K562 (cell line): ENCODE results near the gene TERC. TPM values are rescaled to one million over a fixed set of nuclear protein-coding genes. Genes with fewer than 3 reads are reported as not detected.
A peak's percentile ranks its signal among the peaks of the same experiment; 100 is the strongest.

Experiments
- FOSL1 ChIP-seq: fragments of 200-800 bp; sonication (Bioruptor generic); conservative IDR thresholded peaks from 2 replicates; pipeline ENCODE4 v1.6.1; 2016; ENCODE audit warnings: missing genetic modification characterization, missing compliant biosample characterization
- HIVEP1 ChIP-seq: fragments of 250-450 bp; sonication (Bioruptor Pico); IDR thresholded peaks from 2 replicates; pipeline ENCODE4 v1.4.0; 2020; ENCODE audit warnings: mild to moderate bottlenecking
- JUNB ChIP-seq: fragments of 450-650 bp; formaldehyde crosslinking; conservative IDR thresholded peaks from 2 replicates; pipeline ENCODE4 v1.4.0; 2020; ENCODE audit warnings: mild to moderate bottlenecking
- JUND ChIP-seq, 2 experiments: IDR thresholded peaks; 2 replicates in 1 of 2; 3 replicates in 1 of 2; pipeline ENCODE4 v1.6.1; 2011; ENCODE audit warnings: borderline replicate concordance in 2 of 2, low read depth in 2 of 2, low read length in 2 of 2, improper control_type of control experiment in 1 of 2, missing biosample characterization in 1 of 2, missing genetic modification characterization in 1 of 2, missing genetic modification reagents in 1 of 2
- NCOA1 ChIP-seq: fragments of 450-650 bp; IDR thresholded peaks from 2 replicates; pipeline ENCODE4 v1.6.1; 2016; ENCODE audit warnings: low read depth
- NFYB ChIP-seq: IDR thresholded peaks from 2 replicates; pipeline ENCODE4 v1.6.1; 2011; ENCODE audit warnings: mild to moderate bottlenecking, moderate library complexity; ENCODE audit not compliant: insufficient read length; ENCODE audit errors: extremely low read depth
- PYGO2 ChIP-seq: fragments of 450-650 bp; IDR thresholded peaks from 2 replicates; pipeline ENCODE4 v1.6.1; 2016; ENCODE audit warnings: mild to moderate bottlenecking, missing genetic modification characterization, moderate library complexity, missing compliant biosample characterization
- SIN3A ChIP-seq, 2 experiments: fragments of 150-350 bp in 1 of 2; IDR thresholded peaks; 2 replicates each; pipeline ENCODE4 v1.6.1; 2011 to 2016; ENCODE audit warnings: borderline replicate concordance in 2 of 2, low read depth in 2 of 2, low read length in 2 of 2, mild to moderate bottlenecking in 2 of 2, moderate library complexity in 2 of 2; ENCODE audit not compliant: control insufficient read depth in 1 of 2
- STAT5B ChIP-seq: fragments of 250-450 bp; sonication (Bioruptor Pico); IDR thresholded peaks from 2 replicates; pipeline ENCODE4 v1.8.0; 2021; ENCODE audit warnings: mild to moderate bottlenecking, inconsistent platforms
- TGIF2 ChIP-seq: sonication (generic); formaldehyde crosslinking; IDR thresholded peaks from 2 replicates; pipeline ENCODE4 v1.8.1; 2022; ENCODE audit warnings: mild to moderate bottlenecking, missing genetic modification reagents, moderate library complexity
- ZFP1 ChIP-seq: fragments of 450-650 bp; formaldehyde crosslinking; IDR thresholded peaks from 2 replicates; pipeline ENCODE4 v1.4.0; 2020; ENCODE audit warnings: mild to moderate bottlenecking, mixed read lengths
- ZNF165 ChIP-seq: fragments of 250-450 bp; sonication (Bioruptor Pico); IDR thresholded peaks from 2 replicates; pipeline ENCODE4 v1.4.0; 2020; ENCODE audit warnings: borderline replicate concordance
- ZNF217 ChIP-seq: sonication (generic); formaldehyde crosslinking; IDR thresholded peaks from 2 replicates; pipeline ENCODE4 v1.8.0; 2022; ENCODE audit warnings: mild to moderate bottlenecking, missing genetic modification reagents
- ZNF316 ChIP-seq: fragments of 450-650 bp; IDR thresholded peaks from 2 replicates; pipeline ENCODE4 v1.6.1; 2016
- ZNF354B ChIP-seq: fragments of 250-450 bp; sonication (Bioruptor Pico); IDR thresholded peaks from 2 replicates; pipeline ENCODE4 v1.4.0; 2020
- ZNF707 ChIP-seq: fragments of 250-450 bp; sonication (Bioruptor Pico); conservative IDR thresholded peaks from 2 replicates; pipeline ENCODE4 v1.8.0; 2022; ENCODE audit warnings: inconsistent platforms, mild to moderate bottlenecking, moderate library complexity
- polyA plus RNA-seq, 8 experiments: library from polyadenylated mRNA; depleted of rRNA in 4 of 8; stranded (reverse) in 5 of 8; unstranded in 3 of 8; fragments of >200 nt; fragmentation: Nextera tagmentation in 2 of 8; fragmentation: Illumina TruSeq in 1 of 8; extraction: Ambion mirVana in 2 of 8; extraction: Trizol in 1 of 8; gene quantifications; 2 replicates each; pipeline versions ENCODE4 v1.2.1 to v1.2.3, GENCODE V29; 2011 to 2014; ENCODE audit warnings: inconsistent platforms in 1 of 8, missing spikeins in 1 of 8
- total RNA-seq, 7 experiments: library from RNA; depleted of rRNA in 6 of 7; stranded (reverse); fragments of >200 nt in 6 of 7; fragmentation: Illumina TruSeq in 2 of 7; extraction: Trizol in 2 of 7; gene quantifications; 2 replicates each; pipeline versions ENCODE4 v1.2.1 to v1.2.3, GENCODE V29; 2011 to 2021; ENCODE audit warnings: low replicate concordance in 1 of 7
- TF ChIP-seq, protein P1 (sequence below): fragments of 450-650 bp; IDR thresholded peaks from 2 replicates; pipeline ENCODE4 v1.6.1; 2016; ENCODE audit warnings: borderline replicate concordance
- TF ChIP-seq, protein P2 (sequence below), 3 experiments: fragments of 200-800 bp in 1 of 3; sonication (Bioruptor generic) in 1 of 3; sonication (generic) in 1 of 3; formaldehyde crosslinking in 1 of 3; IDR thresholded peaks; 2 replicates each; pipeline versions ENCODE4 v1.6.1 to v1.8.0; 2016 to 2022; ENCODE audit warnings: mild to moderate bottlenecking in 2 of 3, missing compliant biosample characterization in 2 of 3, missing genetic modification characterization in 2 of 3, missing genetic modification reagents in 1 of 3
- TF ChIP-seq, protein P3 (sequence below): fragments of 250-450 bp; sonication (Bioruptor Pico); IDR thresholded peaks from 2 replicates; pipeline ENCODE4 v1.8.0; 2022; ENCODE audit warnings: inconsistent platforms
- TF ChIP-seq, protein P4 (sequence below): fragments of 250-450 bp; sonication (Bioruptor Pico); IDR thresholded peaks from 2 replicates; pipeline ENCODE4 v1.9.0; 2021; ENCODE audit warnings: mild to moderate bottlenecking, inconsistent platforms

TERC gene
- total and polyA plus RNA-seq, 9 of the 15 experiments (the other 6 are each of a cell fraction or from before 2014, with no cell fraction given) = 0.77 to 234 (median 27.9) TPM; not detected in 3

DNA sequence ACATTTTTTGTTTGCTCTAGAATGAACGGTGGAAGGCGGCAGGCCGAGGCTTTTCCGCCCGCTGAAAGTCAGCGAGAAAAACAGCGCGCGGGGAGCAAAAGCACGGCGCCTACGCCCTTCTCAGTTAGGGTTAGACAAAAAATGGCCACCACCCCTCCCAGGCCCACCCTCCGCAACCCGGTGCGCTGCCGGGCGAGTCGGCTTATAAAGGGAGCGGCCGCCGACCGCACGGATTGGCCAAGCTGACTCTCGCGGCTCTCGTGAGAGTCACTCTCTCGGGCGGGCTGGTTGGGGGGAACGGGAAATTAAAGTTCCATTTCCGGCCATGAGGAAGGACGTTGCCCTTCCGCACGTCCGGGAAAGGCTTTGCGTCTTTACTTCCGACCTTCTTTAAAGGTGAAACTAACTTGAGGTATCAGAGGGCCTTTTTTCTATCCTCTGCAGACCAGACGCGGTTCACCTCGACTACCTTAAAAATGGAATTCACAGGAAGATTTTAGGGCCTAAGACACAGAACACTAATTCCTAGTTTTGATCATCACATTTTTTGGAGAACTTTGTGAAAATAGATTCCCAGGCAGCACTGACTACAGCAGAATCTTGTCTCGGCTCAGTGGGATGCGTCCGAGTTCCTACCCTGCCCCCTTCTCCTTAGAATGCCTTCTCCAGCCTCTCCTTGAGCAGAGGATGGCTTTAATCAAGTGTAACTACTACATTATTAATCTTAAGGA is at the start of gene TERC (continued):
- TF ChIP-seq, protein P1, sequence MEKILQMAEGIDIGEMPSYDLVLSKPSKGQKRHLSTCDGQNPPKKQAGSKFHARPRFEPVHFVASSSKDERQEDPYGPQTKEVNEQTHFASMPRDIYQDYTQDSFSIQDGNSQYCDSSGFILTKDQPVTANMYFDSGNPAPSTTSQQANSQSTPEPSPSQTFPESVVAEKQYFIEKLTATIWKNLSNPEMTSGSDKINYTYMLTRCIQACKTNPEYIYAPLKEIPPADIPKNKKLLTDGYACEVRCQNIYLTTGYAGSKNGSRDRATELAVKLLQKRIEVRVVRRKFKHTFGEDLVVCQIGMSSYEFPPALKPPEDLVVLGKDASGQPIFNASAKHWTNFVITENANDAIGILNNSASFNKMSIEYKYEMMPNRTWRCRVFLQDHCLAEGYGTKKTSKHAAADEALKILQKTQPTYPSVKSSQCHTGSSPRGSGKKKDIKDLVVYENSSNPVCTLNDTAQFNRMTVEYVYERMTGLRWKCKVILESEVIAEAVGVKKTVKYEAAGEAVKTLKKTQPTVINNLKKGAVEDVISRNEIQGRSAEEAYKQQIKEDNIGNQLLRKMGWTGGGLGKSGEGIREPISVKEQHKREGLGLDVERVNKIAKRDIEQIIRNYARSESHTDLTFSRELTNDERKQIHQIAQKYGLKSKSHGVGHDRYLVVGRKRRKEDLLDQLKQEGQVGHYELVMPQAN = no peak
- TF ChIP-seq ZFP1 = peak; percentile 41; the same call in 1 of the 2 replicates
- TF ChIP-seq ZNF316 = no peak
- no peak for TF ChIP-seq NCOA1
- TF ChIP-seq, protein P2, sequence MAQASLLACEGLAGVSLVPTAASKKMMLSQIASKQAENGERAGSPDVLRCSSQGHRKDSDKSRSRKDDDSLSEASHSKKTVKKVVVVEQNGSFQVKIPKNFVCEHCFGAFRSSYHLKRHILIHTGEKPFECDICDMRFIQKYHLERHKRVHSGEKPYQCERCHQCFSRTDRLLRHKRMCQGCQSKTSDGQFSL (CRISPR knock-in tag; IDR thresholded peaks at IDR 0.05) = peak; percentile 68; the same call in 1 of the 2 replicates
- TF ChIP-seq, protein P2 (tag; IDR thresholded peaks at IDR 0.05) = peak in 1 of 2 experiments; percentile 78; a peak in 2 of 4 replicates
- no peak for TF ChIP-seq SIN3A (IDR thresholded peaks at IDR 0.05; ENCODE audit: borderline replicate concordance in 2 of 2, control insufficient read depth in 1 of 2, low read depth in 2 of 2, low read length in 2 of 2)
- 0 out of 2 replicates have a peak, but pooled peaks have one; percentile 27 for TF ChIP-seq ZNF707 (CRISPR knock-in tag)
- TF ChIP-seq NFYB = peak; percentile 72
- TF ChIP-seq ZNF217 (CRISPR knock-in tag) = no peak
- TF ChIP-seq STAT5B (CRISPR knock-in tag) = no peak
- no peak for TF ChIP-seq HIVEP1 (CRISPR knock-in tag)
- TF ChIP-seq, protein P3, sequence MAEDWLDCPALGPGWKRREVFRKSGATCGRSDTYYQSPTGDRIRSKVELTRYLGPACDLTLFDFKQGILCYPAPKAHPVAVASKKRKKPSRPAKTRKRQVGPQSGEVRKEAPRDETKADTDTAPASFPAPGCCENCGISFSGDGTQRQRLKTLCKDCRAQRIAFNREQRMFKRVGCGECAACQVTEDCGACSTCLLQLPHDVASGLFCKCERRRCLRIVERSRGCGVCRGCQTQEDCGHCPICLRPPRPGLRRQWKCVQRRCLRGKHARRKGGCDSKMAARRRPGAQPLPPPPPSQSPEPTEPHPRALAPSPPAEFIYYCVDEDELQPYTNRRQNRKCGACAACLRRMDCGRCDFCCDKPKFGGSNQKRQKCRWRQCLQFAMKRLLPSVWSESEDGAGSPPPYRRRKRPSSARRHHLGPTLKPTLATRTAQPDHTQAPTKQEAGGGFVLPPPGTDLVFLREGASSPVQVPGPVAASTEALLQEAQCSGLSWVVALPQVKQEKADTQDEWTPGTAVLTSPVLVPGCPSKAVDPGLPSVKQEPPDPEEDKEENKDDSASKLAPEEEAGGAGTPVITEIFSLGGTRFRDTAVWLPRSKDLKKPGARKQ (CRISPR knock-in tag) = no peak
- no peak for TF ChIP-seq TGIF2 (CRISPR knock-in tag)
- TF ChIP-seq, protein P4, sequence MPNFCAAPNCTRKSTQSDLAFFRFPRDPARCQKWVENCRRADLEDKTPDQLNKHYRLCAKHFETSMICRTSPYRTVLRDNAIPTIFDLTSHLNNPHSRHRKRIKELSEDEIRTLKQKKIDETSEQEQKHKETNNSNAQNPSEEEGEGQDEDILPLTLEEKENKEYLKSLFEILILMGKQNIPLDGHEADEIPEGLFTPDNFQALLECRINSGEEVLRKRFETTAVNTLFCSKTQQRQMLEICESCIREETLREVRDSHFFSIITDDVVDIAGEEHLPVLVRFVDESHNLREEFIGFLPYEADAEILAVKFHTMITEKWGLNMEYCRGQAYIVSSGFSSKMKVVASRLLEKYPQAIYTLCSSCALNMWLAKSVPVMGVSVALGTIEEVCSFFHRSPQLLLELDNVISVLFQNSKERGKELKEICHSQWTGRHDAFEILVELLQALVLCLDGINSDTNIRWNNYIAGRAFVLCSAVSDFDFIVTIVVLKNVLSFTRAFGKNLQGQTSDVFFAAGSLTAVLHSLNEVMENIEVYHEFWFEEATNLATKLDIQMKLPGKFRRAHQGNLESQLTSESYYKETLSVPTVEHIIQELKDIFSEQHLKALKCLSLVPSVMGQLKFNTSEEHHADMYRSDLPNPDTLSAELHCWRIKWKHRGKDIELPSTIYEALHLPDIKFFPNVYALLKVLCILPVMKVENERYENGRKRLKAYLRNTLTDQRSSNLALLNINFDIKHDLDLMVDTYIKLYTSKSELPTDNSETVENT (CRISPR knock-in tag) = peak; percentile 89
- TF ChIP-seq JUND (IDR thresholded peaks at IDR 0.05; ENCODE audit: borderline replicate concordance, low read depth, low read length) = peak; percentile 18; the same call in 1 of the 2 replicates
- no peak for TF ChIP-seq JUND (tag; IDR thresholded peaks at IDR 0.05; ENCODE audit: borderline replicate concordance, low read depth, low read length)
- no peak for TF ChIP-seq JUNB (CRISPR knock-in tag)
- no peak for TF ChIP-seq FOSL1
- no peak for TF ChIP-seq PYGO2 (tag)
- TF ChIP-seq ZNF165 (CRISPR knock-in tag) = no peak
- no peak; the same call in 1 of the 2 replicates for TF ChIP-seq ZNF354B (CRISPR knock-in tag)
